HuH-7.5 (cell line): ENCODE data around the gene ENO2.

Experiments used
- DNase-seq: peaks from one replicate; pipeline ENCODE4 v3.0.0; 2011; ENCODE audit warnings: low spot score

ENO2 gene

DNA sequence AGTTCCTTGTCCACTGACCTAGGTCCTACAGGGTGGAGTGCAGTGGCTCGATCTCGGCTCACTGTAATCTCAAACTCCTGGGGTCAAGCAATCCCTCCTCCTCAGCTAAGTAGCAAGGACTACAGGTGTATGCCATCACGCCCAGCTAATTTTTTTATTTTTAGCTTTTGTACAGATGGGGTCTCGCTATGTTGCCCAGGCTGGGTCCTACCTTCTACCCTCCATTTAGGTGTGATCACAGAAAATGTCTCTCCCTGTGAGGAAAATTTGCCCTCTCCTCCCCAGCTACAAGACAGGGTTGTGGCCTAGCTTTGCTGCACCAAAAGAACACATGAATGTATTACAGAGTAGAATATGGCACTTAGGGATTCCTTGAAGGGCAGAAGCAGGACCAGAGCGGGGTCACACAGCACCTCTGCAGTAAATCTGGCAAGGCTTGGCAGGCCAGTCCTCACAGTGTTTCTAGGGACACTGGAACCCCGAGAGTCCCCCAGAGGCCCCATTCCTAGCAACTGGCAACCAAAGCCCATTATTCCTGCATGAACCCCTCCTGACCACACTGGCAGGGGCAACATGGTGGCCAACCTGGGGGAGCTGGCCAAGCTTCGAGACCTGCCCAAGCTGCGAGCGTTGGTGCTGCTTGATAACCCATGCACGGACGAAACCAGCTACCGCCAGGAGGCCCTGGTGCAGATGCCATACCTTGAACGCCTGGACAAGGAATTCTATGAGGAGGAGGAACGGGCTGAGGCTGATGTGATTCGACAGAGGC is 2.0 kb upstream of the ENO2 start:
- no peak for DNase-seq

DNA sequence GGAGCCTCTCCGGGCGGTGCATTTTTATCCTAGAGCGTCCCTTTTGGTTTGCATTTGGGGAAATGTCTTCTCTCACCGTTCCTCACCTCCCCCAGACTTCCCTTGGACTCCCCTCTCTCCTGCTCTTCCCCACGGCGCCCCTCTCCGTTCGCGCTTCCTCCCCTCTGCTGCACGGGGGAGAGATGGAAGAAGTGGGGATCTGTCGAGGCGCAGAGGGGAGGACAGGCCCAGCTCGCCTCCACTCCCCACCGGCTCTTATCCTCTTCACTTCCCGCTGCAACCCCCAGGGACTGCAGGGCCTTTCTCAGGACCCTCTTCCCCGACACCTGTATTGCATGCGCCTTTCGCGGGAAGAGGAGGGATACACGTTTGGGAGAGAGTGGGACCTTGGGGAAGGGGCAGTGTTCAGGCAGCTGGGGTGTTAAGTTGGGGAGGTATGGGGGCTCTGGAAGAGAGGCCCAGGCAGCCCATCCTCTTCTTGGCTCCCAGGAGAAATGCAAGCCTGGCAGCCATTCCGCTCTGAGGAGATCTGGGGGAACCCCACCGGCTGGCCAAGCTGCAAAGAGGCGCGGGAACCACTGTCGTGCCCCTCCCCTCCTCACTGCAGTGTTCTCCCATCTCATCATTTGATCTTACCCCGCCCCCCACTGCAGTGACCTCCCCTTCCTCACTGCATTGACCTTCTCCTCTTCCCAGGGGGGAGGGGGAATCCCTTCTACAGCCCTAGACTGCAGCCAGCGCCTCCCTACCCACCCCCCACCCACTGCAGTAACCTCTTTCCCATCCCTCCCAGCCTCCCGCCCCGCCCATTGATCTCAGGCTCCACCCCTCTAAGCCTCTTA is 788 bp downstream of the ENO2 start:
- DNase-seq, result no peak

DNA sequence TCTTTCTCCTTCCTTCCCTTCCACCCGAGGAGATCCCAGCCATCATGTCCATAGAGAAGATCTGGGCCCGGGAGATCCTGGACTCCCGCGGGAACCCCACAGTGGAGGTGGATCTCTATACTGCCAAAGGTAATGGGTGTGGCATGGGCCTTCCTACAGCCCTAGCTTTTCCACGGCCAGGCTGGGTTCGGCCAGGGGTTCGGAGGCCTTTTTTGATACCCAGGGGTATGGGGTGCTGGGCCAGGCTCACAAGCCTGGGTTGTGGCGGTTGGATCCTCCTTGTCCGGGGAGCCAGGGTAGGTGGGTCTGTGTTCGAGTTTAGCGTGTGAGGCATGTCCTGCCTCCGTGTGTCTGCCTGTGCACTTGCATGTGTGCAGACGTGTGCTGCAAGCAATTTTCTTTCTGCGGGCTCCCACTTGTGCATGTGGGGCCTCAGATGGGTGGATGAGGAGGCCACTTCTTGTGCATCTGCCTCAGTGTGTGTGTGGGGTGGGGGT is 1.5 kb downstream of the ENO2 start:
- DNase-seq, result no peak

DNA sequence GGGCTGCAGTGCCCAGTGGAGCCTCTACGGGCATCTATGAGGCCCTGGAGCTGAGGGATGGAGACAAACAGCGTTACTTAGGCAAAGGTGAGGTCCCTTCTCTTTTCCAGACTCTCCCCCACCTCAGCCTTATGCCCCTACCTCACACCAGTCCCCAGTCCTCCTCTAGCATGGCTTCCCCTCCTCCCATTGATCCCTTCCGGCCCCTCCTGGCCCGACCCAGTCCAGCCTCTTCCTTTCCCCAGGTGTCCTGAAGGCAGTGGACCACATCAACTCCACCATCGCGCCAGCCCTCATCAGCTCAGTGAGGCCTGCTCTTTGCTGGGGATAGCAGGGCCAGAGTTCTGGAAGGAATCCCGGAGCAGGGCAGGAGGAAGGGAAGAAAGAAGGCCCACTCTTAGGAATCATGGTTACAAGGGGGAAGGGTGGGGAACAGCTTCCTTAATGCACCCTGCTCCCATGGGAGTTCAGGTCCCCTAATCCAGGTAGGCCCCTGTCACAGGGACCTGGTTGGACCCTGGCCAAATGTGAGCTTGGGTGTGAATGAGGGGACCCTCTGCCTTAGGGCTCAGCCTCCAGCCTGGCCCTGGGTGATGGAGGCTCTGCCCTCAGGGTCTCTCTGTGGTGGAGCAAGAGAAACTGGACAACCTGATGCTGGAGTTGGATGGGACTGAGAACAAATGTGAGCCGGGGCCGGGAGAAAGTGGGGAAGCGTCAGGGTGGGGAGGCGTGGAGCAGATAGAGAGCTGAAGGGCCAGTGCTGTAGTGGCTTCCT is 2.2 kb downstream of the ENO2 start:
- DNase-seq, result no peak

DNA sequence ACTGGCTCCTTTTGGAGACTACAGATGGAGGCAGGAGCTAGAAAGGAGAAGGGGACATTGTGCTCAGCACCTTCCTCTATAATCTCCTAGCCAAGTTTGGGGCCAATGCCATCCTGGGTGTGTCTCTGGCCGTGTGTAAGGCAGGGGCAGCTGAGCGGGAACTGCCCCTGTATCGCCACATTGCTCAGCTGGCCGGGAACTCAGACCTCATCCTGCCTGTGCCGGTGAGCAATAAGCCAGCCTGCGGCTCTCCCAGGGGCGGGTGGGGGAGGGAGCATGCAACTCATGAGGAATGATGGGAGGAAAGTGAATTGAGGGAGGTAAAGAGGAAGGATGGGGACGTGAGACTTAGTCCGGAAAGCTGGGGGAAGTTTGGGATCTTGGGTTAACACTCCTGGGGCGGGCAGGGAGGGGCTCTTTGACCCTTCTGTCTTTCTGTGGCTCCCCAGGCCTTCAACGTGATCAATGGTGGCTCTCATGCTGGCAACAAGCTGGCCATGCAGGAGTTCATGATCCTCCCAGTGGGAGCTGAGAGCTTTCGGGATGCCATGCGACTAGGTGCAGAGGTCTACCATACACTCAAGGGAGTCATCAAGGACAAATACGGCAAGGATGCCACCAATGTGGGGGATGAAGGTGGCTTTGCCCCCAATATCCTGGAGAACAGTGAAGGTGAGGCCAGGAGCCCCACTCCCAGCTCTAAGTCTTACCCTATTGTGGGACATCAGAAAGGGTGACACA is 3.3 kb downstream of the ENO2 start:
- DNase-seq, result no peak

DNA sequence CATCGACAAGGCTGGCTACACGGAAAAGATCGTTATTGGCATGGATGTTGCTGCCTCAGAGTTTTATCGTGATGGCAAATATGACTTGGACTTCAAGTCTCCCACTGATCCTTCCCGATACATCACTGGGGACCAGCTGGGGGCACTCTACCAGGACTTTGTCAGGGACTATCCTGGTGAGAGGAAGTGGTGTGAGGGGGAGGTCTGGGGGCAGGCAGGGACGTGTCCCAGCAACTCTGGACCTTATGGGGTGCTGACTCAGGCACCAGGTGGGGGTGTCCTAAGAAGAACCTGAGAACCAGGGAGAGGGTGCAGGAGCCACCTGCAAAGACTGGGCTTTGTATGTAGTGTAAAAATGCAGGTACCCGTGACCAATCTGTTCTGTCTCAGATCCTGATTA is 5.2 kb downstream of the ENO2 start:
- no peak for DNase-seq

DNA sequence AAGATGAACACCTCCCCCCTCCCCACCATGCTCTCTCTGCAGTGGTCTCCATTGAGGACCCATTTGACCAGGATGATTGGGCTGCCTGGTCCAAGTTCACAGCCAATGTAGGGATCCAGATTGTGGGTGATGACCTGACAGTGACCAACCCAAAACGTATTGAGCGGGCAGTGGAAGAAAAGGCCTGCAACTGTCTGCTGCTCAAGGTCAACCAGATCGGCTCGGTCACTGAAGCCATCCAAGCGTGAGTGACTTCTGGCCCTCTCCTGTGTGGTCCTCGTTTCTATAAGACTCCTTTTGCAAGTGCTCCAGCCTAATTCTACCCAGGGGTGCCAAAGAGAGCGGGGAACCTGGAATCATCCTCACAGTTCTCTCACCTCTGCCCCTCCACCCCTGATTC is 7.2 kb downstream of the ENO2 start:
- no peak for DNase-seq

DNA sequence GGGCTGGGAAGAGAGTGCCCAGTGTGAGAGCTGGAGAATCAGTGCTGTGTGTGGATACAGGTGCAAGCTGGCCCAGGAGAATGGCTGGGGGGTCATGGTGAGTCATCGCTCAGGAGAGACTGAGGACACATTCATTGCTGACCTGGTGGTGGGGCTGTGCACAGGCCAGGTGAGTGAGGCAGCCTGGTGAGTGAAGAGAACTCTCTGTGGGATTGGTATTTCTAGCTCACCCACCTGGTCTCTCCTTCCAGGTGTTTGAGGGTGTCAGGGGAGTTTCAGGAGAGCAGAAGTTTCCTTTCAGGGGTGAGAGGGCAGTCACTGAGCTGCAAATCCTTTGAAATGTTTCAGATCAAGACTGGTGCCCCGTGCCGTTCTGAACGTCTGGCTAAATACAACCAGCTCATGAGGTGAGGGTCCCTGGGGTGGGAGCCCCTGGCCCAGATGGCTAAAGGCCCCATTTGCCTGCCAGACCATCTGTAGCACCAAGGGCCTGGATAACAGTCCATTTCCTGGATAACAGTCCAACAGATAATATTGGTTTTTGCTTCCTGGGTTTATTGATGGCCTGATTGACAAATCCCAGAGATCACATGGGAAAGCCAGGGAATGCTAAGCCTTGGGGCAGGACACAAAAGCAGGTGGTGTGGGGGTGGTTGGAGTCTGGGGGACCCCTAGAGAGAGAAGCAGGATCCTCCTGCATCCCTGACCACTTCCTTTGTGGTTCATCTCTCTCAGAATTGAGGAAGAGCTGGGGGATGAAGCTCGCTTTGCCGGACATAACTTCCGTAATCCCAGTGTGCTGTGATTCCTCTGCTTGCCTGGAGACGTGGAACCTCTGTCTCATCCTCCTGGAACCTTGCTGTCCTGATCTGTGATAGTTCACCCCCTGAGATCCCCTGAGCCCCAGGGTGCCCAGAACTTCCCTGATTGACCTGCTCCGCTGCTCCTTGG is 7.9 kb downstream of the ENO2 start:
- no peak for DNase-seq

DNA sequence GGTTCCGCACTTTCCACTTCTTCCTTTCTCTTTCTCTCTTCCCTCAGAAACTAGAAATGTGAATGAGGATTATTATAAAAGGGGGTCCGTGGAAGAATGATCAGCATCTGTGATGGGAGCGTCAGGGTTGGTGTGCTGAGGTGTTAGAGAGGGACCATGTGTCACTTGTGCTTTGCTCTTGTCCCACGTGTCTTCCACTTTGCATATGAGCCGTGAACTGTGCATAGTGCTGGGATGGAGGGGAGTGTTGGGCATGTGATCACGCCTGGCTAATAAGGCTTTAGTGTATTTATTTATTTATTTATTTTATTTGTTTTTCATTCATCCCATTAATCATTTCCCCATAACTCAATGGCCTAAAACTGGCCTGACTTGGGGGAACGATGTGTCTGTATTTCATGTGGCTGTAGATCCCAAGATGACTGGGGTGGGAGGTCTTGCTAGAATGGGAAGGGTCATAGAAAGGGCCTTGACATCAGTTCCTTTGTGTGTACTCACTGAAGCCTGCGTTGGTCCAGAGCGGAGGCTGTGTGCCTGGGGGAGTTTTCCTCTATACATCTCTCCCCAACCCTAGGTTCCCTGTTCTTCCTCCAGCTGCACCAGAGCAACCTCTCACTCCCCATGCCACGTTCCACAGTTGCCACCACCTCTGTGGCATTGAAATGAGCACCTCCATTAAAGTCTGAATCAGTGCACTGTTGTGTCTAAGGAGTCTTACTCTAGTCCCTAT is 8.8 kb downstream of the ENO2 start:
- DNase-seq, result no peak

DNA sequence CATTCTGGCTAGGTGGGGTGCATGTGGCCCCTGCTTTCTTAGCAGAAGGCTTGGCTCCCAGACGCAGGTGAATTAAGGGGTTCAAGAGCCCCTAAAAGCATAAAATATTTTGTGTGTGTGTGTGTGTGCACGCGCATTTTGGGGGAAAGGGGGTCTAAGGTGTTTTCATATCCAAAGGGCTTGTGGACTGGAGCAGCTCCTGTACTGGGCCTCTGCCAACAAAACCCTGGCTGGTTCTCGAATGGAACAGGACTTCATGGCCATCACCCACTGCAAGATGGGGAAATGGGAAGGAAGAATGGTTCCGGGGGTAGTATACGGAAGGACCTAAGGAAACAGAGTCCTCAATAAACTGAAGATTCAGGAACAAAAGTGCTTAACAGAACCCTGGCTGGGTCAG is 9.5 kb downstream of the ENO2 start:
- DNase-seq, result no peak

DNA sequence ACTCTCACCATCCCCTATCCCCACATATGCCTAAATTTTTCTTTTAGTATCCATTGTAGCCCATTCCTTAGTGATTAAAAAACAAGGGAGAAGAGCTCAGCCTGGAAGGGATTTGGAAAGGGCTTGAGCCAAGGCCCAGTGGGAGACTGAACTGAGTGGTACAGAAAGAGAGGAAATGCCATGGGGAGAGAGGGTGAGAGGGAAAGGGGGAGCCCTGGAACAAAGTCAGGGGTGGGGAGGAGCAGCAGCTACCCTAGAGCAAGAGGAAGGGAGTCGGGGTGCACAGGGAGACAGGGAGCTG is 10.8 kb downstream of the ENO2 start:
- DNase-seq, result no peak

DNA sequence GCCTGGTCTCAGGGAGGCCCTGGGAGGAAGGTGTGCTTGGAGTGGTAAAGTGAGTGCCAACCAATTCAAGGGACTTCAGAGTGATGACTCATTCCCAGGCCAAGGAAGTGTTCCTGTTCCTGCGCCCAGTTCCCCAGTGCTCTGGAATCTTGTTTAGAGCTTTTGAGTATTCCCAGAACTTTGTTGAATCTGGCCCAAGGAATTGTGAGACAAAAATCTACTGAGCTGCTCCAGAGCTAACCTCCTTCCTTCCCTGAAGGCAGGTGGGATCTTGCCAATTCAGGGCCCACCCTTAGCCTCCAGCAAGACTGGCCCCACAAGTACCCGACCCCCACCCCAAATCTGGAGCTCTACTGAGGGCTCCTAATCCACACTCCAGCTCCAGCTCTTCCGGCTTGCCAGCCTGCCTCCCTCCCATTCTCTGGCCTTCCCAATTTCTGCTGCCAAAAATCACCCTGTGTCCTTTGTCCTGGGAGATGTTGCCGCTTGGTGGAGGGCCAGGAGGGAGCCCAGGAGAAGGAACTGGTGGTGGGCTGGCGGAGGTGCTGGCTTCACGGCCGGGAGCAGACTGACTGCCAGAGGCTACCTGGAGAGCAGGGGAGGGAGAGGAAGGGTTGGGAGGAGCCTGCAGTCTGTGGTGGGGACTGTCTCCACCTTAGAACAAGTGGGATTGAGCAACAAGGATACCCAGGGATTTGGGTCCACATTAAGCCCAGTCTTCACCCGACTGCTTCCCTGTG is 11.3 kb downstream of the ENO2 start:
- no peak for DNase-seq

DNA sequence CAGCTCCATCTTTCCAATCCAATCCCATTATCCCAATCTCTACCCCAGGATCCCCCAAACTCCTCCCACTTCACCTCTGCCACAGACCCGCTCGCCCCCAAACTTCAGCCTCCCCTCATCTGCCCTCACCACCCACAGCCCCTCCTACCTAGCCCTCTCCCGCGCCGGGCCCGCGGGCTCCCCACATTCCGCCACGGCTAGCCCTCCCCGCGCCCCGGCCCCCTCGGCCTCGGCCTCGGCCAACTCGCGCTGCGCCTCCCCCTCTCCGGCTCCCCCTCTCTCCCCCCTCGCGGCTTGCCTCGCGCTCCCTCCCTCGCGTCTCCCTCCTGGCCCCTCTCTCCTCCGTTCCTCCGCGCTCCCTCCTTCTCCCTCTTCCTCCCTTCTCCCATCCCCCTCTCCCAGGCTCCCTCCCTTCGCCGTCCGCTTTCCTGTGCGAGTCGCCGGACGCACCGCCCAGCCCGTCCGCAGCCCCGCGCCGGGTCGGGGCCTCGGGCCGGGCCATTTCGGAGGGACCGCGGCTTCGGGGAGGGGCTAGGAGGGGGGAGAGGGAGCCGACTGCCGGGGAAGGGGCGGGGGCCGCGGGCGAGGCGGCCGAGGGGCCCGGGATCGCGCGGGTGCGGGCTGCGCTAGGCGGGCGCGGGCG is 13.1 kb downstream of the ENO2 start, which contains the start of gene ATN1:
Gene ATN1 (plus strand): TSS at position 581 of the 643 bp plus-strand sequence. CDS start 6,043 bp downstream, outside the sequence.
- peak; percentile 78 for DNase-seq

DNA sequence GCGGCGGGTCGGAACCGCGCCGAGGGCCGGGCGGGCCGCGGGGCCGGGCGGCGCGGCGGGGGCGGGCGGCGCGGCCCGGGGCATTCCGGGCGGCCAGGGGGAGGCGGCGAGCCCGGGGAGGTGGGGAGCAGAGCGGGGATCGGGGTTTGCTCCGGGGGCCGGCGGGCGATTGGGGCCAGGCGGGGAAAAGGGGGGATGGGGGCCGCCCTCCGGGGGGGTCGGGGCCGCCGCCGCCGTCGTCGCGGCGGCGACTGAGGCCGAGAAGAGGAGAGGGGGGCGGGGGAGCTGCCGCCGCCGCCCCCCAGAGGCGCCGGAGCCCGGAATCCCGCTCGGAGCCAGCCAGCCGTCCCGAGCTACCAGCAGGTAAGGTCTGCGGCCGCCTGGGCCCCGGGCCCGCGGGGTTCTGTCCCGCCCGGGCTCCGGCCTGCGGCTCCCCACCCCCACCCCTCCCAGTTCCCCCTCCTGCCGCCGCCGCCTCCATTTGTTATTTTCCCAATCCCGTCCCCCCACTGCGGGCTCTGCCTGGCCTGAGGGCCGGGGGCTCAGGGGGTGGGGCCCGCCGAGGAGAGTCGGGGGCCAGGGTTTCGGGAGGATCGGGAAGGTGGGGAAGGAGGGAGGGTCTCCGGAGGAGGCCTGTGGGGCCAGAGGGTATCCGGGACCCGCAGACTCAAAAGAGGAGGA is 13.8 kb downstream of the ENO2 start:
- peak; percentile 69 for DNase-seq

DNA sequence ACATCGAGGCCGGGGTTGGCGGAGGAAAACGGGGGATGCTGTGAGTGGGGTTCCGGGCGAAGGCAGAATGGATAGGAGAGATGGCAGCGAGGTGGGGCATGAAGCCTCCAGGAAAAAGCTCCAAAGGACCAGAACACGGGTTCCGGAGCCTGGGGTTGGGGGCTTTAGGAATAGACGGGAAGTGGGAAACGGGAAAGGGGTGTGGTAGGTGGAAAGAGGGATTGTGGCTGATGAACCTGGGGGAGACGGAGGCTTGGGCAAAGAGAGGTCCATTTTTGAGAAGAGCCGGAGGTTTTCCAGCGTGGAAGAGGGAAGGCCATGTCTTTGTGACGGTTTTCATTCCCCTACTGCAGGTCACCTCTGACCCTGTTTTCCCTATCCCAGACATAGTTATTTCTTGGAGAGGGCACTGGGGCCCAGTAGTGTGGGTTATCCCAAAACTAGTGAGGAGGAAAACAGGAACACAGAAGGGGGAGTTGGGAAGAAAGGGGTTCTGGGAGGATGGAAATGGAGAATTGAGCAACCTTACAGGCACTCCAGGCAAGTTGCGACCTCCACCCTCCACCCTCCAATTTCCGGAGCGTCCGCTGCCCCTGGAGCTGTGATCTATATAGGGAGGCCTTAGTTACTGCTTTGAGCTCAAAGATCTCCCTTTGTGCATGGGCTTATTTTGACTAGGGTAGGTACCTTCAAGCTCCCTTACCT is 14.5 kb downstream of the ENO2 start:
- DNase-seq, result peak; percentile 46

DNA sequence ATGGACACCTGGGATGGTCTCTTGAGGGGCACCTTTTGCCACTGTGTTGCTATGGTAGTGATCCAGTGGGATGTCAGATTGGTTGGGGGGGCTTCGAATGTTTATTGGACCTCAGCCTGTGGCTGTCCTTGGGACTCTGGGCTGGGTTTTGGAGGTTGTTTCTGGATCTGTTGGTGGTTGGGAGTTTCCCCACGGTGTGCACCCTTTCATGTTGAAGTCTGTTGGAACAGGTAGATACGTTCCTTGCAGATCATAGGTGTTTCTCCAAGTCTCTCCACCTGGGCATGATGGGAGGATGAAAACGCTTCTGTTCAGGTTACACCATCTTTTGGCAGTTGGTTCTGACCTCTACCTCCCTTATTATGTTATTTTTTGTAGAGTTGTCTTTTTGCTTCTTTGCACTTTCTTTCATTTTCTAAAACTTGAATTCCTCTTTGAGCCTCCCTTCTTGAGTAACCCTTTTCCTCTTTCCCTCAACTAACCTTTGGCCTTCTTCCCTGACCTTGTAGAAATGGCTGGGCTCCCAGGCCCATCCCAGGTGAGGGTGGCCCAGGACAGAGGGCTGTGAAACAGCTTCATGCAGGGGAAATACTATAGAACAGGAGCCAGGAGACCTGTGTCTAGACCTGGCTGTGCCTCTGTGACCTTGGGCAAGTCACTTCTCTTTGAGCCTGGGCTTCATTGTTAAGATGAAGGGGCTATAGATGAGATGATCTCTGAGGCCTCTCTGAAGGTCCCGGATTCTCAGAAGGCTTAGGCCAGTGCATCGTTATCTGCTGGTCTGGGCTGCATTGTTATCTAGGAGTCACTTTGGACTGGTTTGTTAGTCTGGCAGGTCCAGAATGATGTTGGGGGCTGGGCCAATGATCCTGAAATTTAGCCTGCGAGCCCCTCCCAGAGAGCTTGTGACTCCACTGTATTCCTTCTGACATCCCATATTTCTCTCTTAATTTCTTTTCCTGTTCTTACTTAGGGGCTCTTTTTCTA is 15.4 kb downstream of the ENO2 start:
- DNase-seq, result no peak
